PC-9 (cell line): ENCODE data around the gene ARHGAP22. TPM values are rescaled to one million over a fixed set of nuclear protein-coding genes. Genes with fewer than 3 reads are reported as not detected.

Experiments
- BruUV-seq: library from RNA; stranded (reverse); fragments of 400-500 nt; replicated peaks from 2 replicates; lab custom pipeline; 2021; lab: Mats Ljungman, UMichigan
- CTCF ChIA-PET: fragments of 300-600 bp; sonication (Branson Sonifier 250); formaldehyde crosslinking; loops from one replicate; lab custom pipeline; 2022; ENCODE audit warnings: antibody characterized with exemption; lab: Charles Lee
- POLR2A ChIA-PET: fragments of 300-600 bp; sonication (Branson Sonifier 250); formaldehyde crosslinking; loops from one replicate; lab custom pipeline; 2022; ENCODE audit warnings: antibody characterized with exemption; ENCODE audit not compliant: unreplicated experiment; lab: Charles Lee
- DNase-seq, 2 experiments: peaks; one replicate each; pipeline versions ENCODE4 v3.0.0 to v3.0.0-alpha.2; 2015 to 2022; ENCODE audit warnings: mixed read lengths in 1 of 2
- H2AFZ ChIP-seq: fragments of 200-600 bp; sonication (generic); 2 replicates; pipeline ENCODE4 v1.8.1; 2017; ENCODE audit warnings: antibody characterized with exemption
- H3F3A ChIP-seq: fragments of 200-600 bp; sonication (generic); 2 replicates; pipeline ENCODE4 v1.8.1; 2017; ENCODE audit warnings: antibody characterized with exemption, mild to moderate bottlenecking, low read depth; ENCODE audit not compliant: insufficient read depth
- H3K27ac ChIP-seq: fragments of 200-600 bp; sonication (generic); 2 replicates; pipeline ENCODE4 v1.6.1; 2016; ENCODE audit warnings: mixed run types
- H3K27me3 ChIP-seq: fragments of 200-600 bp; sonication (generic); 2 replicates; pipeline ENCODE4 v1.6.1; 2016; ENCODE audit warnings: low read depth, mixed run types; ENCODE audit not compliant: insufficient read depth
- H3K36me3 ChIP-seq: fragments of 200-600 bp; sonication (generic); 2 replicates; pipeline ENCODE4 v1.6.1; 2016; ENCODE audit warnings: low read depth, mixed run types
- H3K4me1 ChIP-seq: fragments of 200-600 bp; sonication (generic); replicated peaks from 2 replicates; pipeline ENCODE4 v1.6.1; 2016; ENCODE audit warnings: mixed run types; ENCODE audit not compliant: insufficient read depth
- H3K4me2 ChIP-seq: fragments of 200-600 bp; sonication (generic); 2 replicates; pipeline ENCODE4 v1.6.1; 2017; ENCODE audit warnings: mixed run types
- H3K4me3 ChIP-seq: fragments of 200-600 bp; sonication (generic); 2 replicates; pipeline ENCODE4 v1.6.1; 2016; ENCODE audit warnings: mixed run types
- H3K79me2 ChIP-seq: fragments of 200-600 bp; sonication (generic); 2 replicates; pipeline ENCODE4 v1.6.1; 2017; ENCODE audit warnings: low read depth, mixed run types
- H3K9me2 ChIP-seq: fragments of 200-600 bp; sonication (generic); 2 replicates; pipeline ENCODE4 v1.8.1; 2017; ENCODE audit warnings: mild to moderate bottlenecking; ENCODE audit not compliant: insufficient read depth
- H3K9me3 ChIP-seq: fragments of 200-600 bp; sonication (generic); 2 replicates; pipeline ENCODE4 v1.8.1; 2016; ENCODE audit warnings: low read depth; ENCODE audit not compliant: insufficient read depth
- H4K20me1 ChIP-seq: fragments of 200-600 bp; sonication (generic); 2 replicates; pipeline ENCODE4 v1.8.1; 2017; ENCODE audit not compliant: insufficient read depth
- CTCF ChIP-seq: fragments of 200-600 bp; sonication (generic); conservative IDR thresholded peaks from 2 replicates; pipeline ENCODE4 v1.6.1; 2017; ENCODE audit warnings: mixed run types, antibody characterized with exemption, mild to moderate bottlenecking, moderate library complexity
- EZH2 ChIP-seq: fragments of 200-600 bp; sonication (generic); IDR thresholded peaks from 2 replicates; pipeline ENCODE4 v1.8.0; 2017; ENCODE audit warnings: antibody characterized with exemption, low read depth
- intact Hi-C: fragments of 100-400 bp; cut with micrococcal nuclease; formaldehyde crosslinking; loops from one replicate; pipeline ENCODE4 v1.10.0; 2022; ENCODE audit not compliant: unreplicated experiment
- total RNA-seq: library from RNA; stranded (reverse); gene quantifications from 2 replicates; pipeline ENCODE4 v1.2.3, GENCODE V29; 2021

The ARHGAP22 gene
- total RNA-seq, 1 experiment from 2014 or later, result 4.0 TPM

GRCh38 chr10:48496105-48496830 lies 108.6 kb downstream of the ARHGAP22 start:
- Histone ChIP-seq H3K27me3 (no peaks in the 10 kb centered on the region), H3K27ac (no peak overlapping the region), H2AFZ (no peak overlapping the region), H3K36me3 (no peaks in the 10 kb centered on the region), H3K79me2 (no peaks in the 10 kb centered on the region), H3K9me3 (no peaks in the 10 kb centered on the region), H3F3A (no peaks in the 10 kb centered on the region), H4K20me1 (no peaks in the 10 kb centered on the region), H3K9me2 (no peaks in the 10 kb centered on the region), H3K4me1 (peaks cover 8% of the 10 kb centered on the region; the same call in 1 of the 2 replicates), H3K4me2 (no peak overlapping the region), H3K4me3 (no peak overlapping the region)
- ChIA-PET CTCF (interaction anchor here (0.6 kb wide), 1 partner anchor 1089 kb away, joined by 3 read pairs; no protein-coding TSS in a partner anchor), POLR2A (no interaction called here)
- no TSS peak for BruUV-seq
- no peak for TF ChIP-seq EZH2
- no peak for TF ChIP-seq CTCF
- no peak for DNase-seq
- intact Hi-C loops, result no loop called here

- intact Hi-C loops, result no loop called here
- no peak for DNase-seq
- POLR2A ChIA-PET, result no interaction called here
- no TSS peak for BruUV-seq
- no peak overlapping the region for H3K4me3 ChIP-seq
- H3K9me3 ChIP-seq, result no peaks in the 10 kb centered on the region
- TF ChIP-seq EZH2 (no peak), CTCF (no peak)
- H3K79me2 ChIP-seq, result no peaks in the 10 kb centered on the region
- no peaks in the 10 kb centered on the region for H3K9me2 ChIP-seq
- H3K4me2 ChIP-seq, result no peak overlapping the region
- peaks cover 8% of the 10 kb centered on the region; the same call in 1 of the 2 replicates for H3K4me1 ChIP-seq
- H2AFZ ChIP-seq, result no peak overlapping the region
- no peak overlapping the region for H3K27ac ChIP-seq
- H4K20me1 ChIP-seq, result no peaks in the 10 kb centered on the region
- H3F3A ChIP-seq, result no peaks in the 10 kb centered on the region
- no peaks in the 10 kb centered on the region for H3K27me3 ChIP-seq
- CTCF ChIA-PET, result no interaction called here
- no peaks in the 10 kb centered on the region for H3K36me3 ChIP-seq
Observed at GRCh38 chr10:48495282-48496045, 109.4 kb downstream of the ARHGAP22 start.

DNA sequence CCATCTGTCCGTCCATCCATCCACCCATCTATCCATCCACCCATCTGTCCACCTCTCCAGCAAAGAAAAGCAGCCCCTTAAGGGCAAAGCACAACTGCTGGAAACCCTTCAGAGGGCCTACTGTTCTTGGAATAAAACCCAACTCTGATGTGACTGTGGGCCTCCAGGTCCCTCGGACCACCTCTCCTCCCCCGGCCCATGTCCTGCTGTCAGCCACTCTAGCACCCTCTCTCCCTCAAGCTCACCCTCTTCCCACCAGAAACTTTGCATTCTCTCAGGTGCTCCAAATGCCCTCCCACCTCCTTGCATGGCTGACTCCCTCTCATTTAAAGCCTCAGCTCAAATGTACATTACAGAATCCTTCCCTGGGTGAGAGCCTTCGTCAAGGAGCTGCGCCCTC lies 110.3 kb downstream of the ARHGAP22 start:
- TF ChIP-seq EZH2, result no peak
- no peak for TF ChIP-seq CTCF
- Histone ChIP-seq H3K27me3 (no peaks in the 10 kb centered on the region), H3F3A (no peaks in the 10 kb centered on the region), H3K36me3 (no peaks in the 10 kb centered on the region), H3K4me2 (no peak overlapping the region), H3K4me3 (no peak overlapping the region), H3K9me3 (no peaks in the 10 kb centered on the region), H3K27ac (no peak overlapping the region), H3K79me2 (no peaks in the 10 kb centered on the region), H4K20me1 (no peaks in the 10 kb centered on the region), H3K9me2 (no peaks in the 10 kb centered on the region), H2AFZ (no peak overlapping the region), H3K4me1 (peaks cover 8% of the 10 kb centered on the region; the same call in 1 of the 2 replicates)
- ChIA-PET POLR2A (no interaction called here), CTCF (interaction anchor here (1.3 kb wide), 1 partner anchor 50 kb away, joined by 4 read pairs; no protein-coding TSS in a partner anchor)
- BruUV-seq, result no TSS peak
- intact Hi-C loops, result no loop called here
- DNase-seq, result no peak
